Naive thymus-derived CD8-positive, alpha-beta T cell (primary cell): ENCODE results near the gene KBTBD7. TPM values are rescaled to one million over a fixed set of nuclear protein-coding genes. Genes with fewer than 3 reads are reported as not detected.

Experiments used
- ATAC-seq, 2 donors: fragments of 150-1000 bp; cut with Tn5 transposase in 1 of 2; sonication (Bioruptor Pico), chemical (Tn5 transposase) in 1 of 2; 1 replicate in 1 of 2; 2 replicates in 1 of 2; pipeline ENCODE4 v1.10.0; 2021; ENCODE audit warnings: mild to moderate bottlenecking in 2 of 2, moderate library complexity in 2 of 2
- POLR2A ChIA-PET: fragments of 350-600 bp; sonication (Branson Sonifier 250); formaldehyde crosslinking; loops from one replicate; lab custom pipeline; 2021; ENCODE audit warnings: antibody characterized with exemption; lab: Charles Lee
- DNase-seq, 10 donors: peaks; one replicate each; pipeline versions ENCODE4 v3.0.0 to v3.0.0-alpha.2; 2020 to 2022
- H3K27ac Mint-ChIP-seq, 10 donors: one replicate each; pipeline ENCODE4 v1.8.0; 2020 to 2022; ENCODE audit warnings: mild to moderate bottlenecking in 10 of 10, mixed read lengths in 10 of 10, moderate library complexity in 4 of 10, inconsistent platforms in 1 of 10
- H3K27me3 Mint-ChIP-seq, 5 donors: one replicate each; pipeline ENCODE4 v1.8.0; 2021 to 2022; ENCODE audit warnings: mixed read lengths in 5 of 5
- H3K36me3 Mint-ChIP-seq, 3 donors: one replicate each; pipeline ENCODE4 v1.8.0; 2020 to 2022; ENCODE audit warnings: mixed read lengths in 3 of 3, mild to moderate bottlenecking in 2 of 3, inconsistent platforms in 1 of 3
- H3K4me1 Mint-ChIP-seq, 4 donors: one replicate each; pipeline ENCODE4 v1.8.0; 2021 to 2022; ENCODE audit warnings: mixed read lengths in 4 of 4
- H3K4me3 Mint-ChIP-seq, 10 donors: one replicate each; pipeline ENCODE4 v1.8.0; 2020 to 2022; ENCODE audit warnings: mild to moderate bottlenecking in 10 of 10, mixed read lengths in 10 of 10, moderate library complexity in 6 of 10, inconsistent platforms in 1 of 10
- H3K9me3 Mint-ChIP-seq, 9 donors: one replicate each; pipeline ENCODE4 v1.8.0; 2020 to 2022; ENCODE audit warnings: mixed read lengths in 9 of 9, mild to moderate bottlenecking in 3 of 9, inconsistent platforms in 1 of 9, moderate library complexity in 1 of 9
- polyA plus RNA-seq, 3 donors: library from polyadenylated mRNA; unstranded; fragments of 300-500 nt; fragmentation: Illumina TruSeq; gene quantifications; one replicate each; pipeline ENCODE4 v1.2.3, GENCODE V29; 2021
- total RNA-seq, 8 experiments: library from RNA in 2 of 8; stranded (reverse) in 2 of 8; gene quantifications; one replicate each; pipeline ENCODE4 v1.2.3 and lab custom pipeline; 2021 to 2026

Gene KBTBD7
- total and polyA plus RNA-seq, 5 experiments from 2014 or later = 4.6 to 7.5 (median 6.4) TPM

GRCh38 chr13:41152005-41152404 is 42.4 kb downstream of the KBTBD7 start:
- H3K27ac Mint-ChIP-seq = no peak overlapping the region
- ATAC-seq (no peak), DNase-seq (no peak)
- no peak overlapping the region for H3K4me3 Mint-ChIP-seq
- no peaks in the 10 kb centered on the region for H3K27me3 Mint-ChIP-seq
- peaks cover 12 to 58% (median 51%) of the 10 kb centered on the region in 9 donors for H3K9me3 Mint-ChIP-seq
- no peaks in the 10 kb centered on the region for H3K4me1 Mint-ChIP-seq
- peaks cover 38 to 60% (median 56%) of the 10 kb centered on the region in 3 donors for H3K36me3 Mint-ChIP-seq
- POLR2A ChIA-PET = no interaction called here

DNA sequence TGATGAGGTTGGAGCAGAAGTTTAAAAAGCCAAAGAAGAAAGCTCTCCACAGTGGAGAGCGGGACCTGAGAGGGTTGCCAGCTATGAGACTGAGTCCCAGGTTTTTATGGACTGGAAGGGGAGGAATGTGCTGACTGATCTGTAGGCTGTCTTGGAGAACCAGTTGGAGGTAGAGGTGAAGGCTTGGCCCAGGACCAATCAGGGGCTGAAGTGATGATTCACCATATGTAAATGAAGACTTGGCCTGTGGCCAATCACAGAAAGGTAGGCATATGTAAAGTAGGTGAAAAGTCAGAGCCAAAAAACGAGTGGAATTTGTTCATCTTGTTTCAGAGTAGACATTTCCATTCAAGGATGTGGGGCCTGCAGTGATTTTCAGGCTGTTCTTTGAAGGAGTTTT is 44.3 kb downstream of the KBTBD7 start:
- Mint-ChIP-seq H3K27me3 (no peaks in the 10 kb centered on the region), H3K4me1 (no peaks in the 10 kb centered on the region), H3K9me3 (peaks cover 12 to 64% (median 59%) of the 10 kb centered on the region in 9 donors), H3K27ac (no peak overlapping the region), H3K4me3 (no peak overlapping the region), H3K36me3 (peaks cover 41 to 68% (median 64%) of the 10 kb centered on the region in 3 donors)
- ATAC-seq (no peak), DNase-seq (no peak)
- POLR2A ChIA-PET = no interaction called here

DNA sequence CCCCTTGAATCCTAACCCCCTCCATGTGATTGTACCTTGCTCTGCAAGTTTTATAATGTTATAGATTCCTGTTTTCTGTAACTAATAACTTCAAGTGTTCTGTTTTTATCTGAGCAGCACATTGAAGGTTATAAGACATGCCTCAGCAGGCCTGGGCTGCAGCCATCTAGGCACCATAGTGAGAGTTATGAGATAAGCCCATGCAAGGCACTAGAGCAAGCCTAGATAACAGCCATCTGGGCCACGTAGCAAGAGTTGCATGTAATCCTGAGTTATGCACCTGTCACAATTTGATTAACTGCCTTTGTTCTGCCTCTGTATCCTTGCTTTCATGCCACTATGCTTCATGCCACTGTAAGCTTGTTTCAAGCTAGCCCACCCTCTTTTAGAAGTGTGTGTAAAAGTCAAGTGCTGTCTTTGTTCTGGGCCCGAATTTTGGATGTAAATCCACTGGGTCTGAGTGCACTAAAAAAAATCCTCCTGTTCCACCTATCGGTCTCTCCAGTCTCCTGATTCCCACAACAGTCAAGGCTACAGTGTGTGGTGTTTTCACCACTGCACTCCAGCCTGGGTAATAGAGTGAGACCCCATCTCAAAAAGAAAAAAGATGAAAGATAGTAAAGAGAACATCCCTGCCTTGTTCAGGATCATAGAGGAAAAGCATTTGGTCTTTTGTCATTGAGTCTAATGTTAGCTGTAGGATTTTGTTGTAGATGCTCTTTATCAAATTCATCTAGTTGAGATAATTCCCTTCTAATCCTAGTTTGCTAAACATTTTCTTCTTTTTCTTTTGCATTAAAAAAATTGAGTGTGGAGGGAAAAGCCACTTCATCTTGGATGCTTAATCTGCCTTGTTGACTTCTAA is 45.7 kb downstream of the KBTBD7 start:
- Mint-ChIP-seq H3K27me3 (no peaks in the 10 kb centered on the region), H3K27ac (peak overlapping the region in 1 of 10 donors; percentile 59), H3K9me3 (peaks cover 12 to 64% (median 59%) of the 10 kb centered on the region in 9 donors), H3K36me3 (peaks cover 41 to 73% (median 64%) of the 10 kb centered on the region in 3 donors), H3K4me3 (peak overlapping the region in 2 of 10 donors; percentile 10 to 44), H3K4me1 (no peaks in the 10 kb centered on the region)
- POLR2A ChIA-PET = interaction anchor here (0.6 kb wide), 1 partner anchor 373 kb away, joined by 4 read pairs; no protein-coding TSS in a partner anchor
- ATAC-seq = no peak
- DNase-seq = no peak

GRCh38 chr13:41145136-41145908 is 49.0 kb downstream of the KBTBD7 start:
- H3K27me3 Mint-ChIP-seq = no peaks in the 10 kb centered on the region
- no peak overlapping the region for H3K27ac Mint-ChIP-seq
- H3K36me3 Mint-ChIP-seq = peaks cover 26 to 46% (median 35%) of the 10 kb centered on the region in 3 donors
- H3K4me3 Mint-ChIP-seq = no peak overlapping the region
- no peaks in the 10 kb centered on the region for H3K4me1 Mint-ChIP-seq
- no peak for ATAC-seq
- POLR2A ChIA-PET = interaction anchor here (0.5 to 0.7 kb wide), 2 partner anchors 300 to 1372 kb away, joined by 3 read pairs; no protein-coding TSS in a partner anchor
- H3K9me3 Mint-ChIP-seq = peaks cover 0 to 42% (median 35%) of the 10 kb centered on the region in 9 donors
- DNase-seq = no peak

DNA sequence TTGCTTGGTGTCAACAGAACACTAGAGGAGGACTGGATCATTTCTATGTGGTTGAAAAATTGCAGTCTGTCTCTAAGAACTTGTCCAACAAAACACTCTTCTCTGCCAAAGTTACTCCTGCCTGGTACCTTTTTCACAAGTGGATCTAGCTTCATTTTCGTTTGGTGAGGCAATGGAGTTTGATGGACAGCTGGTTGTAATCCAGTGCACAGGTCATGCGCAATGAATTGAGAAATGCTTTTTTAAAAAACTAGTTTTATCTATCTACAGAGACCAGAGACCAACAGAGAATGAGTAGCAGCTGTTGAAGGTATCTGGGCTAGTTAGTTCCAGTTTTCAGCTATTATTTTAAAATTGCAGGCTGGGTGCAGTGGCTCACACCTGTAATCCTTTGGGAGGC is 49.8 kb downstream of the KBTBD7 start:
- no peaks in the 10 kb centered on the region for H3K27me3 Mint-ChIP-seq
- no peak overlapping the region for H3K27ac Mint-ChIP-seq
- H3K9me3 Mint-ChIP-seq = peaks cover 0 to 35% (median 27%) of the 10 kb centered on the region in 9 donors
- H3K36me3 Mint-ChIP-seq = peaks cover 18 to 40% (median 27%) of the 10 kb centered on the region in 3 donors
- no peaks in the 10 kb centered on the region for H3K4me1 Mint-ChIP-seq
- ATAC-seq (no peak), DNase-seq (no peak)
- POLR2A ChIA-PET = no interaction called here
- no peak overlapping the region for H3K4me3 Mint-ChIP-seq

Other genes starting within 250 kb of the KBTBD7 start
- 100 to 1,000 TPM; 184 to 200 TPM for gene ELF1, start 175.3 kb downstream of the KBTBD7 start, total RNA-seq
- 100 to 1,000 TPM; 127 to 155 (median 130) TPM for gene ELF1, start 175.3 kb downstream of the KBTBD7 start, polyA plus RNA-seq
- gene WBP4, start 133.1 kb downstream of the KBTBD7 start, total RNA-seq = 1 to 10 TPM; 8.8 to 9.0 TPM
- gene WBP4, start 133.1 kb downstream of the KBTBD7 start, polyA plus RNA-seq = 1 to 10 TPM; 3.7 to 4.9 (median 3.9) TPM
- gene KBTBD6, start 61.8 kb downstream of the KBTBD7 start, total RNA-seq = 1 to 10 TPM; 5.4 to 5.7 TPM
- 1 to 10 TPM; 2.3 to 4.9 (median 4.4) TPM for gene KBTBD6, start 61.8 kb downstream of the KBTBD7 start, polyA plus RNA-seq
- 10 to 100 TPM; 44.2 to 45.9 TPM for gene MTRF1, start 69.0 kb upstream of the KBTBD7 start, total RNA-seq
- gene MTRF1, start 69.0 kb upstream of the KBTBD7 start, polyA plus RNA-seq = 10 to 100 TPM; 13.8 to 24.3 (median 19.7) TPM
- gene NAA16, start 116.7 kb upstream of the KBTBD7 start, total RNA-seq = 10 to 100 TPM; 85.1 to 95.5 TPM
- 10 to 100 TPM; 22.6 to 43.3 (median 26.5) TPM for gene NAA16, start 116.7 kb upstream of the KBTBD7 start, polyA plus RNA-seq